GM18520 (cell line): Measurements from ENCODE around the gene TRPV6.

Source experiments
- ATAC-seq: cut with Tn5 transposase; IDR thresholded peaks from one replicate; pipeline ENCODE4 v1.9.1; 2021; ENCODE audit not compliant: unreplicated experiment

The TRPV6 gene

DNA sequence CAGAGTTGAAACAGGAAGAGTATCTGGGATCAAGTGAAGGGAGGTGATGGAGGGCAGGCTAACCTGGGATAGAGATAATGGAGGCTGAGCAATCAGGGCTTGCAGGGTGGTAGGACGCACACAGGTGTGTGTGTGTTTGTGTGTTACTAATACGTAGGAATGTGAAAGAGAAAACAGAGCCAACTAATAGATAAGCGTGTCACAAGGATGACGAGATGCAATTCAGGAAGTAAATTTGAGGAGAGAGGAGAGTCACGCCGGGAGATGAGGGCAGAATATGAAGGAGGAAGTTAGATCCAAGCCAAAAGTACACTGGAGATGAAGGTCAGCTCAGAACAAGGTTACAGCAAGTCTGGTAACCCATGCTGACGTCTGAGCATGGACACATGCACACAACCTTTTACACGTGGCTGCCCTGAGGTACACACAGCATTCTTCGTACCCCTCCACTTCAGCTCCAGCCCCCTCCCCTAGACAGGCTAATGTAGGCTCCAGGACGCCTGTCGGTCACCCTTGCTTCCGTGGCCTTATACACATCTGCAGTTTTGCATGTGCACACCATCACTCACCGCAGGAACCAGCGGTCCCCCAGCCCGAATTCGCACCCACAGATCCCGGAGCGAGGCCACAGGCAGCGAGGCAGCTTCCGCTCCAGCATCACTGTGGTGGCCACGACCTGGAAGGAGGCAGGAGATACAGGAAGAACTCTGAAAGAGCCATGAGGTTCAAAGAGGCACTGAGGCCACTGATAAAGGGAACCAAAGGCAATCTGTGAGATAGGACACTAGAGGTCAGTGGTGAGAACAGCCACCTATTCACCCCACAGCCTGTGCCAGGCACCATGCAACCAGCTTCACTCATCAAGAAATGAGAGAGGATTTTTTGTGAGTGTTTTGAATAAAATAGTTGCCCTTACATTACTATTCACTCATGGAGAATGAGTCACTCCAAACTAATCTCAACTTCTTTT is 23.7 kb upstream of the TRPV6 start:
- no peak for ATAC-seq

DNA sequence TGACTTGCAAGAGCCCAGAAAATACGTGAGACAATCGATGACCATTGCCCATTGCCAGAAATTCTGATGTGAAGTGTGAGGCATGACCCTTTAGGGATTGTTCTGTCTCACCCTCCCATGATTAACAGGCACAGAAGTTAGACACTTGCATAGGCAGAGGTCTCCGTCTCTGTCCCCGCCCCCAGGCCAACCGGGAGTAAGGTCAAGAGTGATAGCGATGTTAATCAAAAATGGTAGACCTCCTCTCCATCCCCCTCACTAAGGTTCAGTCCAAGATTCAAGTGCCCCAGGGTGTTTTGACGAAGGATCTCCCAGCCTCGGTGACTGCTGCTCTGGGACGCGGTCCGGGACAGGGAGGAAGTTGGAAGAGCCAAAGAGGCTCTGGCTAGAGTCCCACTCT is 22.7 kb upstream of the TRPV6 start:
- no peak for ATAC-seq

DNA sequence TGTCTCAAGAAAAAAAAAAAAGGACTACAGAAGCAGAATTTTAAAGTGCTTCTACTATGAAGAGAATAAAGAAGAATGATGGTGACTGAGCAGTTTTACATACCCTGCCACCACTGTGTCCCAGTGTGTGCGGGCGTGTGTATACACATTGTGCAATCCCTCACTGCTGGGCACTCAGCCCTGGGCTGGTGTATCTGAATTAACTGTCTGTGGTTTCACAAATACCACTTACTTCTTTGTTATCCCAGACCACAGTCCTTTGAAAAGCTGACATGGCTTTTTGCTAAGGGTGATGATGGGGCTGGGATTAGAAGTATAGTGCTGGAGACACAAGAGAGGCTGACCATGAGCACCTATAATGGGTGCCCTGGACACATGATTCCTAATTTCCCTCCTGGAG is 21.1 kb upstream of the TRPV6 start:
- ATAC-seq: no peak

DNA sequence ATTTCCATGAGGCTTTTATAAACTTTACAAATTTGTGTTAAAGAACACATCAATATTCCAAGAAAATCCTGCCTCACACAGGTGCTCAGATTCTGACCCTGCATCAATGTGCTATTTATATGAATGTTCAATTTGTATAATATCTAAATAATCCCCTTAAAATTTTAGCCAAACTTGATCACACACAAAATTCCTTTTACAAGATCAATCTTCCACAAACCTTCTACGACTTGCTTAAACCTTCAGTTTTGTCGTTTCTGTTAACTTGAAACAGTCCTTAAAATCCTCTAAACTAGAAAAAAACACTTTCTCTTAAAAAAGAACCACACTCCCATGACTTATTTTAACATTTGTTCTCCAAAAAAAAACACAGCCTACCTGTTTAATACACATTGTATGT is 20.2 kb upstream of the TRPV6 start:
- no peak for ATAC-seq

DNA sequence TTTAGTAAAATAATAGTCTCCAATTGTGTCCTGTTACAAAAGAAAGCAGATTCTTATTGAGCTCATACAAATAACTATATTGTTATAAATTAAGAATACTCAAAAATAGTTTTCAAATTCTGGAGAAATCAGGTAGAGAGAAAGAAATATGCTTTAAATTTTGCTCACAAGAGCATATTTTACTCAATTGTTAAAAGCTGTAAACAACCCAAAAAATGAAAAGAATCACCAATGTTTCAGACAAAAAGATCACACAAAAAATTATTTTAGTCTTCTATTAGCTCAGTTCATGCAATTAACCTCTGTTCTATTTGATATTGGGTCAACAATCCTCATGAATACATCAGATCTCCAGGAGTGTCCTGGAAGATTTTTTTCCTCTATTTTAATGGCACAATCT is 18.6 kb upstream of the TRPV6 start:
- ATAC-seq: no peak

DNA sequence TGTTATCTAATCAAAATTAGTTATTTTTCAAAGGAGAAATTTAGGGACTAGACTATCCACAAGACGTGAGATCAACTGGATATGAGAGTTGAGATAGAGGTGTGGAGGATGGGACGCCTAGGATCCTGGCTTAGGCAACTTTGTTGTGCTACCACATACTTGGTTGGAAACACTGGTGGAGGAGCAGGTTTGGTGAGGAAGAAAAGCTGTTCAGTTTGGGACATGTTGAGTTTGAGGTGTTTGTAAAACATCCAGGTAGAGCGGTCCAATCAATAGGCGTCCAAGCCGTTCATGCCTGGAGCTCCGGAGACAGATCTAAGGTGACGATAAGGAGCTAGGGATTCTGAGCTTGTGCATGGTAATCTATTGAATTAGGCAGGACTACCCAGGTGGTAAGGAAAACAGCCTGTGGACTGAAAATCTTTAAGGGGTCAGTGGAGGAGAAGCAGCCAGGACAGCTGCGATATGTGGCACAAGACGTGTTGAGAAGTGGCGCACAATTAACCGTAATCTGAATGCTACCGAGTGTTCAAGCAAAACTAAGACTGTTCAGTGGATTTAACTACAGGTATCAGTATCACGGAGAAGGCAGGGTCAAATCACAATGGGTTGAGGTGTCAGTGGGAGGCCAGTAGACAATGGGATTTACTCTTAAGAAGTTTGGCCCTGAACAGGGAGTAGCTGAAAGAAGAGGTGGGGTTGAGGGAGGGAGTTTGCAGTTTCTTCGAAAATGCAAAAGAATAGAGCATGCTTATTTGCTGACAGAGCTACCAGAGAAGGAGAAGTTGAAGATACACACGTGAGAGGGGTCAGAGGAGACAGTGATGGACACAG is 16.1 kb upstream of the TRPV6 start:
- no peak for ATAC-seq

DNA sequence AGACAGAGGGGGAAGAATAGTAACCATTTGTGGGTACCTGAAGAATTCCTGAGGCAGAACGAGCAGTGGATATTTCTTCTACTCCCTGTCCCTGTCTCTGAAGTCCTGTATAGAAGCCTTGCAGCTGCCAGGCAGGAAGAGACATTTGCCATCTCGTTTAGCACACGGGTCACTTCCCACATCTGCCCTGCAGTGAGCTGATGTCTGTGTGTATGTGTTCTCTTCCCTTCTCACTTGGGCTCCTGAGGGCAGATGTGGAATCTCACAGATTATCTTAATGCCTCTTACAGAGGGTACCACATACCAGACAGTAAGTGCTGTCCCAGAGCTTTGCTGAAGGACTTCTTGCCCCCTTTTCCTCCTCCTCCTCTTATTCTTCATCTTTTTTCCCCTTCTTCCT is 14.1 kb upstream of the TRPV6 start:
- no peak for ATAC-seq

DNA sequence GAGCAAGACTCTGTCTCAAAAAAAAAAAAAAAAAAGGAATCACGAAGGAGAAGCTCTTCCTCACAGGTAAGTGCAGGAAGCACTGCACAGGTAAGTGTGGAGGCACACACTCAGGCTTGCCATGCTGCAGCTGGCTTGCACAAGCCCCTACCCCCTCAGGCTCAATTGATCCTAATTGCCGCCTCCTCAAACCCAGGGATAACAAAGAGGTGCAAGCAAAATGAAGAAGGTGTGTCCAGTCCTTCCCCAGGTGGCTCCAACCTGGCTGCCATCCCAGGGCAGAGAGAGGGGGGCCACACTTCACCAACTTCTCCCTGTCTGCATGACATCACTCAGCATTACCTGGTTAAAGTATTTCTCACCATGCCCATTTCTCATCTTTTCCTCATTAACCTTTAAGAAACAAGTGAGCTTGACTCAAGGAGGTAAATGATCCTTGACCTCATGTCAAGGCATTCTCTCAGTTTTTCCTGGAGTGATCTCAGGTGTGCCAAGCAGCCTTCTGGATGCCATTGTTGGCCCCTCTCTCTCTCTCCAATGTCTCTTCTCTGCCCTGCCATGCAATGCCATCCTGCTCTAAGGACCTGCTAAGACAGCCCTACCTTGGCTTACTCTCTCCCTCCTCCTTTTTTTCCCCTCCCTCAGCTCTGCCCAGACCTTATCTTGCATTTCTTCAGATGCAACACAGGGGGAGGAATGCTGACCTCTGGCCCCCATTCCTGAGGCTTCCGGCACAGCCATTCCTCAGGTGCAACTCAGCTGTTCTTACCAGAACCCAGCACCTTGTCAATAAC is 13.0 kb upstream of the TRPV6 start:
- no peak for ATAC-seq

DNA sequence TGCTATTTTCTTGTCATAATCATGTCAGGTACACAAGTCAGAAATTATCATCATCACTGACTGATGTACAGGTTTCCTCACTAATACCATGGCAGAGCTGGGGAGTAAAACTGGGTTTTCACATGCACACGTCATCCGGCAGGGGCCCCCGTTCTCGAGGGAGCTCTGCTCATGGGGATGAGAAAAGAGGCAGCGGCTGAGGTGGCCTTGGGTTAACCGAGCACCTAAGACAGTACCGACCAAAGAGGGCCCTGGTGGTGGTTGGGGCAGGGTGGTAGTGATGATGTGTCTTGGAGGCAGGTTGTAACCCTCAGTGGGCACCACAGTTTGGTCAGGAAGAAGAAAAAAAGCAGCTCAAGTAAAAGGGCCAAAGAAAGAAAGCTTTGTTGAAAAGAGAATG is 12.1 kb upstream of the TRPV6 start:
- no peak for ATAC-seq

DNA sequence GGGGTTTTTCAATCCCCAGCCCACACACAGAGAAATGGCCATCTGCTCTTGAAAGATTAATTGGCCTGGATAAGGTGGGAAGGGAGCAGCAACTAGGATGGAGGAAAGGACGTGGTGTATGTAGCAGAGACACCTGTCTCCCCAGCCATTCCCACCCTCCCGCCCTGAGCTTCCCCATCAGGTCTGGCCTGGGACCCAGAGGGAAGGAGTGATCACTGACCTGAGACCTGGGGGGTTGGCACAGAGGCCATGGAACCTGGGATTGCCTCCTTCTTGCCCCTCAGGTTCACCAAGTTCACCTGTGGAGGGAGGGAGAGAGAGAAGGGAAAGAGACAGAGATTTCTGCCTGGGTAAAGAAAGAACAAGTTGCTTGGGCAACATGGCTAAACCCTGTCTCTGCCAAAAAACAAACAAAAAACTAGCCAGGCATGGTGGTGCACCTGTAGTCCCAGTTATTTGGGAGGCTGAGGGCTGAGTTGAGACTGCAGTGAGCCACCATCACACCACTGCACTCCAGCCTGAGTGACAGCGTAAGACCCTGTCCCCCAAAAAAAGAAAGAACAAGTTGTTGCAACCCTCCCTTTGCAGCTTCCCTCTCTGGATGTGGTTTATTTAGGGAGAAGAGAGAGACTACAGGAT is 11.3 kb upstream of the TRPV6 start:
- no peak for ATAC-seq

DNA sequence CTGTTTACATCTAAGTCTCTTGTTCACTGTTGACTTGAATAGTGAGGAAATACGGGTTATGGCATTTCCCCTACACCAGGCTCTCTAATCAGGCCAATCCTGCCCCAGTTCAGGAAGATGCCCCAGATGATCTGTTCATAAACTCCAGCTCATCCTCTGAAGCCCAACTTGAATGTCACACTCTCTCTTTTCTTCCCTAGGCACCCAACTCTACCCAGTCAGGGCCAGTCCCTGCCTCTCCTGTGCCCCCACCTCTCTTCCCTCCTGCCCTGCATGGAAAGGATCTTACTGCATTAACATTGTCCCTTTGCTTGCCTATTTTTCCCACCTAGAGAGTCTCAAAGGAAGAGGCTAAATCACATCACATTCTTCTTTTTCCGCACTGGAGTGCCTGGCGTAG is 10.6 kb upstream of the TRPV6 start:
- ATAC-seq: no peak

DNA sequence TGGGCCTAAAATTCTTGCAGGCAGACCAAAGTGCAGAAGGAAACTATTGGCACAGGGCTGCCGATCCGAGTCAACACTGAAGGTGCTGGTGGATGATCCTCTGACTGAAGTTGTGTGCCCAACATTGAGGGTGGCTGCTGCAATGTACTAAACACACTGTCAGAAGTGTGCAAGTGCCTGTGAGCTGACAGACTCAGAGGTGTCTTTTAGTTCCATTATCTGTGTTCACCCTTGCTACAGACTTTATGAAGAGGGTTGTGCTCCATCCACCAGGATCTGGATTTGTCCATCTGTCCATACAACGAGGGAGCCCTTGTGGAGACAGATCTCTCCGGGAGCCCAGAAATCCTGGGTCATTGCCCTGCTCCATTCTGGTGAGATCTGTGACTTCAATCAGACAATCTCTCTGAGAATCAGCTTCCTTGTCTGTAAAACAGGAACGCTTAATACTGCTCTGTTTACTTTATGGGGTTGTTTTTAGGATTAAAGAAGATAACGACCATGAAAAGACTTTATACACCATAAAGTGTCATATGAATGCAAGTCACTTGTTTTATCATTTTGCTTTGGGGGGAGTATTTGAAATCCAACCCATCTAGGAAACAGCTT is 9.5 kb upstream of the TRPV6 start:
- ATAC-seq: no peak

DNA sequence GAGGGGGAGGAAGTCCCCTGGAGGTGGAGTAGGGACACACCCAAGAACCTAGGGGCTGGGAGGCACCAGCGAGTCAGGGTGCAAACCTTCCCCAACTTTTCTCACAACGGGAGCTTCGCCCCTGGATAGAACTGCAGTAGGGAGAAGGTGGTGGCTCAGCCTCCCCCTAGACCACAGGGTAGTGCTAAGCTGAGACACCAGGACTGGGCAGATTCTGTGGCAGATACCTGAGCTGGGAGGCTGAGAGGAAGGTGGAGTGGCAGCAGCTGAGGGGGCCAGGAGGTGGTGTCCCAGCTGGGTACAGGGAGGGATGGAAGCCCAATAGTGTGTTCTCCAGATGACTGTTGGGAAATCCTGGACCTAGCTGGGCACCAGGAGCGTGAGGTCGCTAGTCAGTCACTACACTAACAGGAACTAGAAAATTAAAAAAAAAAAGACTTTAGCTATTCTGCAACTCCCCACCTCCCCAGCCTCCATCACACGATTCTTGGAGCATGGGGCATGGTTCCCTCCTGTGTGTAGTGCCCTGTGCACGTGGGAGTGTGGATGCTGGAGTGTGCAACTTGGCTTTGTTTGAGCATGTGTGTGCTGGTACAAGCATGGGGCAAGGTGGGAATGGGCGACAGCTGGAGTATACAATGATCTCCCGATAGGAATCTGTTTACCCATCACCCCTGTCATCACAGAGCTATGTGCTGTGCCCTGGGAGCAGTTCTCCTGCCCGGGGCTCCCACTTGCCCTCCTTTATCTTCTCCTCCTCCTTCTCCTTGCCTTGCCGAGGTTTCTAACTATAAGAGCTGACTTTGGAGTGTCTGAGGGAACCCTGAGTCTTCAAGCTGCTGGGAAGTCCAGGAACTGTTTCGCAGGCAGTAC is 8.8 kb upstream of the TRPV6 start:
- no peak for ATAC-seq

DNA sequence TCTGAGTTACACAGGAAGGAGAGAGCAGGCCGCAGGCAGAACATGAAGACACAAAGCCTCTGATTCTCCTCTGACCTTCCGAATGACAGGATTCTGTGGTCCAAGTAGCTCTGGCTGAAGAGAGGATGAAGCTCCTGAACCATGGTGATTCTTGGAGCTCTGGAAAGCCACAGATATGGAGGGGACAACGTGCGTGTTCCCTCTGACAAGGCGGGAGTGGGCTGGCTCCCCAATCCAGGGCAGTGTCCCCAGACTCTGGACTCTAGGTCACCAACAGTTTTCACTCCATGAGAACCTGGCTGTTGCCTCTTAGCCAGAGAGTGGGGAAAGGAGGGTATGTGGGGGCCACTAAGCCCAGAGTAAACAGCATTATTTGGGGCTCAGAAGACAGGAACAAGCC is 7.4 kb upstream of the TRPV6 start:
- ATAC-seq: no peak

DNA sequence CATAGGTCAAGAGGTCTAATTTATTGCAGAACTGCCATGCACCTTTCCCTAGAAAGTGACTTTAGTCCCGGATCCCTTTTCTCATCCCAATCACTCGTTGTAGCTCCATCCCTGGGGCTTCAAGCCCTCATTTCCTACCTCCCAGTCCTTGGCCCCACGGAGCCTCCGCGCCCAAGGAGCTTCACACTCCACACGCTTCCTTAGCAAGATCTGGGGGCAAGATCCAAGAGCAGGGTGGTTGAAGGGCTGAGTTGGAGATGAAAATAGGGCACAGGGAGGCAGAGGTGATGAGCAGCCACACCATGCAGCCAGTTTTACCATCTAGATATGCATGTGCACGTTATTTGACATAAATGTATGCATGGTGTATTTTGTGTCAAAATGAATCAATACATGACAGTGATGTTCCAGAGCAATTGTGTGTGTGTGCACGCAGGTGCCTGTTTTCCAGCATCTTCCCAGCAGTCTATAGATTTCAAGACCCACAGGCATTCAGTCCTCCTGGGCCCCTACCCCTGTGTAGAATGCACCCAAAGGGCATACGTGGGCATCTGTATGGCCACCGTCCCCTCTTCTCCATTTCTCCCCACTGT is 6.0 kb upstream of the TRPV6 start:
- ATAC-seq: no peak

DNA sequence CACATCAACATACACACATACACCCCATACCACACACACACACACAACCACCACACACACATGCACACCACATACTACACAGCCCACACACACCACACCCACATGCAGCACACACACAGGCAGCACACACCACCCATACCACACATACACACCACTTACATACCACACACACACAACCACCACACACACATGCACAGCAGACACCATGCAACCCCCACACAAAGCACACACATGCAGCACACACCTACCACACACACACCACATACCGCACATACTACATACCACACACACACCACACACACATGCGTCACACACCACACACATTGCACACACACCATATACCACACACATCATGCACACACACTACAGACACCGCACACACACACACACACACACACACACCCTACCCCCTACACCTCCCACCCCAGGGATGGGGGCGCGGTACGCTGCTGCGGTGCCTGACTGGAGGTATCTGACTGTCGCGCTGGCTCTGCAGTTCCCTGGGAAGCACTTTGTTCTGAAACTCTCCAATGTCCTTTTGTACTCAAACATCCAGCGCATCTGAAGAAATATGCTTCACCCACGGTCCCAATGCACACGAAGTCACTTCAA is 5.4 kb upstream of the TRPV6 start:
- no peak for ATAC-seq

DNA sequence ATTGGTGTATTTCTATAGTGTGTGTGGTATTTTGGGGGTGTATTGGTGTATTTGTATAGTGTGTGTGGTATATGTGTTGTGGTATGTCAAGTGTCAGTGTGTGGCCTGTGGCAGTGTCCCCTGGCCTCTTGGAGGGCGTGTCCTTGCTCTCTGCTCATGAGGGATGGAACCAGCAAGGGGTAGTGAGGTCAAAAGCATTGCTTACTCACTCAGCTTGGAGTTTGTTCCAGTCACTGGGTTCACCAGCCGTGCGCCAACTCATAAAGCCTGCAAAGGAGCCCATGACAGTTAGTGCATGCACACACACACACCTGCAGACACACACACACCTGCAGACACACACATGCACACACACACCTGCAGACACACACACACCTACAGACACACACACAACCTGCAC is 4.3 kb upstream of the TRPV6 start:
- no peak for ATAC-seq

DNA sequence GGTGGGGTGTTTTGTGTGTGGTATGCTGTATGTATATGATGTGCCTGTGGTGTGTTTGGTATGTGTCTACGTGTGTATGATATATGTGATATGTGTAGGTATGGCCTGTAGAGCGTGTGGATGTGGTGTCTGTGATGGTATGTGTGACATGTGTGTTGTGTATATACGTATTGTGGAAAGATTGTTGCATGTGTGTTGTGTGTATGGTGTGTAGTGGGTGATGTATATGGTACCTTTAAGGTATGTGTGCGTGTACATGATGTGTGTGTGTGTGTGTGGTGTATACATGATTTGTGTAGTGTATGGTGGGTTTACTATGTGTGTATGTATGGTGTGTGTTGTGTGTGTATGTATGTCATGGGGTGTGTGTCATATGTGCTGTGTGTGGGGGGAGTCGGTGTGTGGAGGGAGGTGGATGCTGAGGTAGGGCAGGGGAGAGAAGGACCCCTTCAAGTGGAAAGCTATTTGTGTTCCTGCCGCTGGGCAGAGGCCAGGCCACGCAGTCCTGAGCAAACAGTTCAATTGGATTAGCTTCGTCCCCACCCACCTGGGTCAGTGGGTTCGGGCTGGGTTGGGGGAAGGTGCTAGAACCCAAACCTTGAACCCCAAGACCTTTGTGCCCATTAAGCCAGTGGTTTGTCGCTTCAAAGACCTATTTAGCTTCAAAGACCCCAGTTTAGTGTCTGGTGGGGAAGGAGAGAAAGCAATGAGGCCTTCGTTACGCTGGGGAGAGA is 1.9 kb upstream of the TRPV6 start:
- no peak for ATAC-seq
